HepG2 (cell line): ENCODE measurements around the gene CACNA2D3. TPM values are rescaled to one million over a fixed set of nuclear protein-coding genes. Genes with fewer than 3 reads are reported as not detected.

Experiments
- ATAC-seq: fragments of 200-7000 bp; cut with Tn5 transposase; 3 replicates; pipeline ENCODE4 v1.9.1; 2020; ENCODE audit warnings: mild to moderate bottlenecking, moderate library complexity
- BruUV-seq: library from RNA; stranded (reverse); fragments of 400-500 nt; replicated peaks from 2 replicates; lab custom pipeline; 2021; lab: Mats Ljungman, UMichigan
- CTCF ChIA-PET: fragments of 300-600 bp; formaldehyde crosslinking; extraction: SDS; loops from one replicate; lab custom pipeline; 2021; ENCODE audit warnings: low total read pairs, inconsistent platforms, low intra/inter-chr PET ratio; lab: Yijun Ruan, JAX
- POLR2A ChIA-PET: fragments of 350-600 bp; sonication (Branson Sonifier 250); formaldehyde crosslinking; loops from one replicate; lab custom pipeline; 2020; ENCODE audit warnings: antibody characterized with exemption, inconsistent platforms; lab: Yijun Ruan, JAX
- DNase-seq: peaks from one replicate; pipeline ENCODE4 v3.0.0-alpha.2; 2015; ENCODE audit warnings: low spot score
- FAIRE-seq: peaks from 3 replicates; lab custom pipeline; 2011; peaks lifted over from hg19 to GRCh38; lab: Jason Lieb, UNC
- H2AFZ ChIP-seq: one replicate; pipeline ENCODE4 v1.6.1; 2011; ENCODE audit warnings: low read length, inconsistent platforms
- H3K27ac ChIP-seq: fragments of 300-600 bp; 3 replicates; pipeline ENCODE4 v1.8.0; 2011; ENCODE audit warnings: mixed run types, mild to moderate bottlenecking, mixed read lengths, low read length, inconsistent platforms; ENCODE audit not compliant: insufficient read depth; ENCODE audit errors: extremely low read length
- H3K27me3 ChIP-seq, 2 experiments: fragments of 200-600 bp in 1 of 2; 2 replicates in 1 of 2; 3 replicates in 1 of 2; pipeline versions ENCODE4 v1.6.0 to v1.8.0; 2011; ENCODE audit warnings: low read length in 2 of 2, mild to moderate bottlenecking in 2 of 2, moderate library complexity in 2 of 2, inconsistent platforms in 1 of 2; ENCODE audit not compliant: insufficient read depth in 2 of 2, control insufficient read depth in 1 of 2
- H3K36me3 ChIP-seq, 2 experiments: fragments of 200-600 bp in 1 of 2; replicated peaks in 1 of 2; 2 replicates in 1 of 2; 3 replicates in 1 of 2; pipeline versions ENCODE4 v1.5.1 to v1.8.0; 2011; ENCODE audit warnings: low read length in 2 of 2, inconsistent platforms in 1 of 2; ENCODE audit not compliant: insufficient read depth in 2 of 2, control insufficient read depth in 1 of 2
- H3K4me1 ChIP-seq: 2 replicates; pipeline ENCODE4 v1.5.1; 2012; ENCODE audit warnings: low read length, inconsistent platforms; ENCODE audit not compliant: insufficient read depth
- H3K4me2 ChIP-seq: 2 replicates; pipeline ENCODE4 v1.6.0; 2011; ENCODE audit warnings: low read depth, low read length, inconsistent platforms
- H3K4me3 ChIP-seq, 3 experiments: fragments of 200-600 bp in 1 of 3; sonication (generic), shearing (Covaris generic) in 1 of 3; replicated peaks in 1 of 3; 2 replicates each; pipeline ENCODE4 v1.5.1; 2011 to 2016; ENCODE audit warnings: low read length in 3 of 3, inconsistent platforms in 2 of 3, low read depth in 2 of 3, mild to moderate bottlenecking in 2 of 3, control low read depth in 1 of 3, mixed read lengths in 1 of 3; ENCODE audit not compliant: insufficient read depth in 1 of 3
- H3K79me2 ChIP-seq: one replicate; pipeline ENCODE4 v1.6.1; 2011; ENCODE audit warnings: low read length, inconsistent platforms; ENCODE audit not compliant: insufficient read depth
- H3K9ac ChIP-seq: 2 replicates; pipeline ENCODE4 v1.6.0; 2011; ENCODE audit warnings: mild to moderate bottlenecking, low read depth, low read length, inconsistent platforms; ENCODE audit not compliant: insufficient read depth
- H3K9me3 ChIP-seq: 2 replicates; pipeline ENCODE4 v1.5.1; 2012; ENCODE audit warnings: mild to moderate bottlenecking, low read length
- H4K20me1 ChIP-seq: 2 replicates; pipeline ENCODE4 v1.6.0; 2011; ENCODE audit warnings: inconsistent platforms, mild to moderate bottlenecking, low read length, moderate library complexity; ENCODE audit not compliant: insufficient read depth
- HMG20B ChIP-seq: conservative IDR thresholded peaks from 2 replicates; pipeline ENCODE4 v1.6.1; 2016; ENCODE audit warnings: missing genetic modification reagents, missing compliant biosample characterization
- PAWR ChIP-seq: sonication (generic); formaldehyde crosslinking; IDR thresholded peaks from 2 replicates; pipeline ENCODE4 v1.4.0; 2020; ENCODE audit warnings: missing genetic modification reagents, mild to moderate bottlenecking, borderline replicate concordance
- TEAD2 ChIP-seq: sonication (generic); formaldehyde crosslinking; IDR thresholded peaks from 2 replicates; pipeline ENCODE4 v1.9.0; 2021; ENCODE audit warnings: missing genetic modification reagents
- THAP9 ChIP-seq: sonication (generic); formaldehyde crosslinking; IDR thresholded peaks from 2 replicates; pipeline ENCODE4; 2020; ENCODE audit warnings: missing genetic modification reagents, mild to moderate bottlenecking, borderline replicate concordance
- TOPORS ChIP-seq: sonication (generic); formaldehyde crosslinking; IDR thresholded peaks from 2 replicates; pipeline ENCODE4 v1.8.0; 2023; ENCODE audit warnings: mild to moderate bottlenecking, missing genetic modification reagents
- WGBS: methylation state at CpG from one replicate; pipeline ENCODE4 v1.1.6; 2017; ENCODE audit warnings: low lambda C conversion rate; 5-methylcytosine and 5-hydroxymethylcytosine counted together
- in situ Hi-C: cut with HindIII; loops from 2 replicates; pipeline ENCODE4 v1.10.0; 2017; ENCODE audit warnings: low pct_unique_long_range_greater_than_20kb; ENCODE audit not compliant: extremely low pct_ligation_motif_present
- intact Hi-C: fragments of 100-400 bp; cut with micrococcal nuclease; formaldehyde crosslinking; loops from one replicate; pipeline ENCODE4 v1.10.0; 2022; ENCODE audit not compliant: unreplicated experiment
- polyA plus RNA-seq, 8 experiments: library from polyadenylated mRNA; depleted of rRNA in 3 of 8; stranded (reverse) in 7 of 8; unstranded in 1 of 8; fragments of >200 nt; fragmentation: Illumina TruSeq in 4 of 8; extraction: Trizol in 4 of 8; gene quantifications; 2 replicates each; pipeline versions ENCODE4 v1.2.1 to v1.2.3, GENCODE V29; 2011 to 2016; ENCODE audit warnings: low read depth in 4 of 8, missing spikeins in 1 of 8, mixed read lengths in 1 of 8; ENCODE audit not compliant: insufficient read depth in 1 of 8
- total RNA-seq, 5 experiments: library from RNA; depleted of rRNA; stranded (reverse); fragments of >200 nt; fragmentation: Illumina TruSeq; extraction: Trizol; gene quantifications; 2 replicates each; pipeline ENCODE4 v1.2.3, GENCODE V29; 2016; ENCODE audit warnings: low read depth in 1 of 5

CACNA2D3 gene
- total and polyA plus RNA-seq, 2 of the 13 experiments (the other 11 are each of a cell fraction or from before 2014, with no cell fraction given): not detected

- no peaks in the 10 kb centered on the region for H3K27me3 ChIP-seq
- intact Hi-C loops: no loop called here
- no peaks in the 10 kb centered on the region for H3K36me3 ChIP-seq
- H3K4me2 ChIP-seq: no peak overlapping the region
- no peak overlapping the region for H3K4me3 ChIP-seq
- H3K9me3 ChIP-seq: no peaks in the 10 kb centered on the region
- H3K4me1 ChIP-seq: no peaks in the 10 kb centered on the region
- no peak for TF ChIP-seq HMG20B (CRISPR knock-in tag)
- no peak for TF ChIP-seq THAP9 (CRISPR knock-in tag)
- no peak for TF ChIP-seq TOPORS (CRISPR knock-in tag)
- TF ChIP-seq PAWR (CRISPR knock-in tag): no peak
- TF ChIP-seq TEAD2 (CRISPR knock-in tag): no peak
- FAIRE-seq: no peak
- ATAC-seq: no peak
- ChIA-PET CTCF (no interaction called here), POLR2A (no interaction called here)
- H2AFZ ChIP-seq: no peak overlapping the region
- in situ Hi-C loops: no loop called here
- no peak overlapping the region for H3K27ac ChIP-seq
- no peaks in the 10 kb centered on the region for H4K20me1 ChIP-seq
- no peak overlapping the region for H3K9ac ChIP-seq
- no TSS peak for BruUV-seq
- DNase-seq: no peak
- no peaks in the 10 kb centered on the region for H3K79me2 ChIP-seq
- WGBS: 2% methylated on average over 3 of the region's 3 CpGs
Measured at GRCh38 chr3:54237109-54237508, 114.8 kb downstream of the CACNA2D3 start.
